Adrenal gland (tissue), 5 donors: ENCODE measurements around the gene ANK2.
A peak's percentile ranks its signal among the peaks of the same experiment; 100 is the strongest.

ENCODE experiments used
- CTCF ChIP-seq, 6 experiments: fragments of 450-650 bp in 4 of 6; fragments of 200-600 bp in 2 of 6; sonication (generic) in 1 of 6; IDR thresholded peaks; 1 replicate in 5 of 6; 2 replicates in 1 of 6; pipeline versions ENCODE4 v1.5.1 to v1.8.0; 2016 to 2021; ENCODE audit warnings: antibody characterized with exemption in 6 of 6, mild to moderate bottlenecking in 2 of 6, moderate library complexity in 1 of 6
- POLR2A ChIP-seq, 2 donors: fragments of 450-650 bp; IDR thresholded peaks; one replicate each; pipeline ENCODE4 v1.6.1; 2017; ENCODE audit warnings: antibody characterized with exemption in 2 of 2, mild to moderate bottlenecking in 2 of 2, moderate library complexity in 1 of 2
- donor health status: DM: no; HTN: no; CAD: no.

DNA sequence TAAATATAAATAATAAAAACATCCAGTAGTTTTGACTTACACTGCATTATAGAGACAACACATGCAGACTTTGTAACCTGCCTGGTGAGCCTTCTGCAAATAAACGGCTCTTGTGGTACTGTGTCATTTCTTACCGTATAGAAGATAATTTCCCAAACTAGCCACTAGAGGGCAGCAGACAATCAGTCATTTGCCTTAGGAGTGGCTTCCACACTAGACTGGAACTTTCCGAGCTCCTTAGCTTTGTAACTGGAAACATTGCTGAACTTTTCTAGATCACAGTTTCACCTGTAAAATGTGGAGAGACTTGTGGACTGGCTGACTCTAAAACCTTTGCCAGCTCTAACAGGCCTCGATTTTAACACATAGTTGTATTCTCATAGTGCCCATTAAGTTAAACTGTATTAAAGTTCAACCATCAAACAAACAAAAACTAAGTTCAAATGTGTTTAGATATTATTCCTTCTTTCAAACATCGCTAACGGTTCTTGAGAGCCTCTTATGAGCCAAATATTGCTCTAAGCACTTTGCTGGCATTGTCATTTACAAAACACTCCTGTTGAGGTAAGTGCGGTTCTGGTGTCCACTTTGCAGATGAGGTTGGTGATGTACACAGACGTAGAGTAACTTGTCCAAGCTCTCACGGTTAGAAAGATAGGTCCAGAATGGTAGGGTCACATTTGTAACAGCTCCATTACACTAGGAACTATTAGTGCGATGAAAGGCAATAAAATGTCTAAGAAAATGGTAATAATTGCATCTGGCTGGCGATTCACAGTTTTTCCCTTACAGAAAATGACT lies 345.5 kb downstream of the ANK2 start:
- no peak for TF ChIP-seq POLR2A (IDR thresholded peaks at IDR 0.05)
- peak; percentile 89 to 93 (median 92) for TF ChIP-seq CTCF (IDR thresholded peaks at IDR 0.05)
